HUES64 (cell line): ENCODE data around the gene PGP.

Experiments
- H3K27ac ChIP-seq: 2 replicates; pipeline ENCODE4 v1.7.0; 2013; ENCODE audit warnings: low read depth, low read length, inconsistent platforms
- H3K27me3 ChIP-seq: 2 replicates; pipeline ENCODE4 v1.6.1; 2013; ENCODE audit warnings: mild to moderate bottlenecking, low read length; ENCODE audit not compliant: insufficient read depth
- H3K36me3 ChIP-seq: 2 replicates; pipeline ENCODE4 v1.6.1; 2013; ENCODE audit warnings: mild to moderate bottlenecking, low read length; ENCODE audit not compliant: insufficient read depth
- H3K4me1 ChIP-seq: 2 replicates; pipeline ENCODE4 v1.6.1; 2013; ENCODE audit warnings: mild to moderate bottlenecking, low read length, moderate library complexity; ENCODE audit not compliant: insufficient read depth
- H3K4me3 ChIP-seq: 2 replicates; pipeline ENCODE4 v1.5.1; 2013; ENCODE audit warnings: mild to moderate bottlenecking, low read length, moderate library complexity
- H3K9ac ChIP-seq: 2 replicates; pipeline ENCODE4 v1.6.1; 2013; ENCODE audit warnings: mild to moderate bottlenecking, low read depth, low read length
- H3K9me3 ChIP-seq: 2 replicates; pipeline ENCODE4 v1.6.1; 2013; ENCODE audit warnings: low read depth, low read length; ENCODE audit not compliant: insufficient read depth
- WGBS: fragments of 150-250, 120-280 bp; methylation state at CpG from one replicate; pipeline ENCODE4 v1.1.7; 2013; ENCODE audit warnings: missing lambda C conversion rate; 5-methylcytosine and 5-hydroxymethylcytosine counted together

PGP gene

GRCh38 chr16:2212362-2213324 is 2.0 kb downstream of the PGP start:
- Histone ChIP-seq H3K27ac (no peak overlapping the region), H3K36me3 (peaks cover 36% of the 10 kb centered on the region), H3K9ac (0 out of 2 replicates have a peak overlapping the region, but pooled peaks have one; percentile 95), H3K4me1 (0 out of 2 replicates have a peak, but pooled peaks cover 7% of the 10 kb centered on the region), H3K9me3 (no peaks in the 10 kb centered on the region), H3K27me3 (no peaks in the 10 kb centered on the region), H3K4me3 (peak overlapping the region; percentile 95)
- WGBS, result 88% methylated on average over 19 of the region's 19 CpGs

- H3K36me3 ChIP-seq, result peaks cover 44% of the 10 kb centered on the region
- no peaks in the 10 kb centered on the region for H3K27me3 ChIP-seq
- H3K9me3 ChIP-seq, result no peaks in the 10 kb centered on the region
- H3K27ac ChIP-seq, result no peak overlapping the region
- H3K4me3 ChIP-seq, result no peak overlapping the region
- H3K4me1 ChIP-seq, result 0 out of 2 replicates have a peak, but pooled peaks cover 7% of the 10 kb centered on the region
- 92% methylated on average over 11 of the region's 11 CpGs for WGBS
- H3K9ac ChIP-seq, result no peak overlapping the region
Observed at GRCh38 chr16:2211923-2212347, 2.7 kb downstream of the PGP start.

GRCh38 chr16:2210386-2211365 is 4.0 kb downstream of the PGP start, which contains the start of gene BRICD5:
Gene BRICD5 (minus strand): TSS chr16:2210863. CDS start chr16:2210833, 30 bp downstream.
- no peaks in the 10 kb centered on the region for H3K27me3 ChIP-seq
- H3K27ac ChIP-seq, result no peak within 1 kb of the TSS
- no peak within 1 kb of the TSS for H3K9ac ChIP-seq
- H3K9me3 ChIP-seq, result no peaks in the 10 kb centered on the region
- 84% methylated on average over 24 of the region's 24 CpGs for WGBS
- peaks cover 10% of the 10 kb centered on the region; the same call in 1 of the 2 replicates for H3K4me1 ChIP-seq
- H3K36me3 ChIP-seq, result peaks cover 47% of the 10 kb centered on the region
- H3K4me3 ChIP-seq, result no peak within 1 kb of the TSS

GRCh38 chr16:2210009-2210332 is 4.7 kb downstream of the PGP start:
- Histone ChIP-seq H3K36me3 (peaks cover 47% of the 10 kb centered on the region), H3K9me3 (no peaks in the 10 kb centered on the region), H3K27me3 (no peaks in the 10 kb centered on the region), H3K27ac (no peak overlapping the region), H3K9ac (no peak overlapping the region), H3K4me3 (no peak overlapping the region), H3K4me1 (peaks cover 10% of the 10 kb centered on the region; the same call in 1 of the 2 replicates)
- WGBS, result 95% methylated on average over 17 of the region's 17 CpGs

GRCh38 chr16:2209258-2210008 is 5.2 kb downstream of the PGP start:
- Histone ChIP-seq H3K9me3 (no peaks in the 10 kb centered on the region), H3K9ac (no peak overlapping the region), H3K4me1 (peaks cover 14% of the 10 kb centered on the region; the same call in 1 of the 2 replicates), H3K27ac (no peak overlapping the region), H3K27me3 (no peaks in the 10 kb centered on the region), H3K4me3 (no peak overlapping the region), H3K36me3 (peaks cover 47% of the 10 kb centered on the region)
- WGBS, result 93% methylated on average over 29 of the region's 29 CpGs

GRCh38 chr16:2208772-2209171 is 5.9 kb downstream of the PGP start:
- no peaks in the 10 kb centered on the region for H3K9me3 ChIP-seq
- WGBS, result 96% methylated on average over 9 of the region's 9 CpGs
- H3K27ac ChIP-seq, result no peak overlapping the region
- H3K4me1 ChIP-seq, result peaks cover 14% of the 10 kb centered on the region; the same call in 1 of the 2 replicates
- H3K4me3 ChIP-seq, result no peak overlapping the region
- no peaks in the 10 kb centered on the region for H3K27me3 ChIP-seq
- peaks cover 47% of the 10 kb centered on the region for H3K36me3 ChIP-seq
- no peak overlapping the region for H3K9ac ChIP-seq

- Histone ChIP-seq H3K27ac (no peak overlapping the region), H3K9me3 (no peaks in the 10 kb centered on the region), H3K9ac (no peak overlapping the region), H3K4me3 (no peak overlapping the region), H3K27me3 (no peaks in the 10 kb centered on the region; the same call in 1 of the 2 replicates), H3K4me1 (peaks cover 13% of the 10 kb centered on the region; the same call in 1 of the 2 replicates), H3K36me3 (peaks cover 47% of the 10 kb centered on the region)
- 95% methylated on average over 23 of the region's 23 CpGs for WGBS
Observed at GRCh38 chr16:2208308-2208707, 6.3 kb downstream of the PGP start.

- H3K9me3 ChIP-seq, result no peaks in the 10 kb centered on the region
- H3K4me1 ChIP-seq, result peaks cover 9% of the 10 kb centered on the region; the same call in 1 of the 2 replicates
- no peak overlapping the region for H3K27ac ChIP-seq
- 94% methylated on average over 9 of the region's 9 CpGs for WGBS
- H3K4me3 ChIP-seq, result no peak overlapping the region
- no peak overlapping the region for H3K9ac ChIP-seq
- no peaks in the 10 kb centered on the region; the same call in 1 of the 2 replicates for H3K27me3 ChIP-seq
- H3K36me3 ChIP-seq, result peaks cover 44% of the 10 kb centered on the region
Observed at GRCh38 chr16:2207872-2208271, 6.8 kb downstream of the PGP start.

GRCh38 chr16:2206780-2207433 is 7.7 kb downstream of the PGP start:
- WGBS, result 95% methylated on average over 23 of the region's 23 CpGs
- H3K4me1 ChIP-seq, result peaks cover 7% of the 10 kb centered on the region; the same call in 1 of the 2 replicates
- no peak overlapping the region for H3K27ac ChIP-seq
- H3K9ac ChIP-seq, result no peak overlapping the region
- H3K36me3 ChIP-seq, result peaks cover 34% of the 10 kb centered on the region
- no peak overlapping the region for H3K4me3 ChIP-seq
- H3K9me3 ChIP-seq, result no peaks in the 10 kb centered on the region
- no peaks in the 10 kb centered on the region; the same call in 1 of the 2 replicates for H3K27me3 ChIP-seq

GRCh38 chr16:2206420-2206779 is 8.2 kb downstream of the PGP start:
- H3K27ac ChIP-seq, result no peak overlapping the region

More at GRCh38 chr16:2206420-2206779, 8.2 kb downstream of the PGP start:
- Histone ChIP-seq H3K9me3 (no peaks in the 10 kb centered on the region), H3K27me3 (no peaks in the 10 kb centered on the region; the same call in 1 of the 2 replicates), H3K4me3 (peak overlapping the region; percentile 95), H3K4me1 (peaks cover 7% of the 10 kb centered on the region; the same call in 1 of the 2 replicates), H3K36me3 (peaks cover 31% of the 10 kb centered on the region), H3K9ac (peak overlapping the region; percentile 97)
- WGBS, result 92% methylated on average over 18 of the region's 18 CpGs
